Measurements from ENCODE around the gene KCNH1. TPM values are rescaled to one million over a fixed set of nuclear protein-coding genes. Genes with fewer than 3 reads are reported as not detected.

KCNH1 gene
- total RNA-seq, 4 donors from 2014 or later: not detected

- WGBS, 2 donors: 59 to 62% methylated on average over 2 of the region's 2 CpGs
- no peak overlapping the region for H3K4me3 ChIP-seq (ENCODE audit: low read depth, poor library complexity, severe bottlenecking)
- TF ChIP-seq CTCF (IDR thresholded peaks at IDR 0.05) (no peak), POLR2A (IDR thresholded peaks at IDR 0.05) (no peak)
- intact Hi-C loops (cut with DNase I; ENCODE audit: low total_unique reads): no loop called here
- no peak for DNase-seq (ENCODE audit: low spot score in 2 of 2)
Measured at GRCh38 chr1:210910020-210910575, 223.8 kb downstream of the KCNH1 start.

GRCh38 chr1:210908791-210909190 lies 225.2 kb downstream of the KCNH1 start:
- H3K4me3 ChIP-seq (ENCODE audit: low read depth, poor library complexity, severe bottlenecking): no peak overlapping the region
- WGBS, 2 donors: 51 to 61% methylated on average over 3 of the region's 3 CpGs
- TF ChIP-seq POLR2A (IDR thresholded peaks at IDR 0.05) (no peak), CTCF (IDR thresholded peaks at IDR 0.05) (no peak)
- intact Hi-C loops (cut with DNase I; ENCODE audit: low total_unique reads): no loop called here
- no peak for DNase-seq (ENCODE audit: low spot score in 2 of 2)

GRCh38 chr1:210908257-210908656 lies 225.7 kb downstream of the KCNH1 start:
- H3K4me3 ChIP-seq (ENCODE audit: low read depth, poor library complexity, severe bottlenecking): no peak overlapping the region
- 27 to 41% methylated on average over 5 of the region's 5 CpGs for WGBS, 2 donors
- TF ChIP-seq POLR2A (IDR thresholded peaks at IDR 0.05) (no peak), CTCF (IDR thresholded peaks at IDR 0.05) (no peak)
- intact Hi-C loops (cut with DNase I; ENCODE audit: low total_unique reads): no loop called here
- no peak for DNase-seq (ENCODE audit: low spot score in 2 of 2)

GRCh38 chr1:210907251-210907805 lies 226.6 kb downstream of the KCNH1 start:
- DNase-seq (ENCODE audit: low spot score in 2 of 2): no peak
- intact Hi-C loops (cut with DNase I; ENCODE audit: low total_unique reads): no loop called here
- WGBS, 2 donors: 30 to 52% methylated on average over 1 of the region's 1 CpG
- no peak overlapping the region for H3K4me3 ChIP-seq (ENCODE audit: low read depth, poor library complexity, severe bottlenecking)
- TF ChIP-seq CTCF (IDR thresholded peaks at IDR 0.05): no peak
- TF ChIP-seq POLR2A (IDR thresholded peaks at IDR 0.05): no peak

GRCh38 chr1:210905944-210906453 lies 227.9 kb downstream of the KCNH1 start:
- no peak for TF ChIP-seq CTCF (IDR thresholded peaks at IDR 0.05)
- no peak for TF ChIP-seq POLR2A (IDR thresholded peaks at IDR 0.05)
- H3K4me3 ChIP-seq (ENCODE audit: low read depth, poor library complexity, severe bottlenecking): no peak overlapping the region
- no peak for DNase-seq (ENCODE audit: low spot score in 2 of 2)
- 64 to 70% methylated on average over 7 of the region's 7 CpGs for WGBS, 2 donors
- intact Hi-C loops (cut with DNase I; ENCODE audit: low total_unique reads): no loop called here

Measured in lower leg skin (tissue), 4 donors.